ENCODE measurements around the gene TMPRSS5.

DNA sequence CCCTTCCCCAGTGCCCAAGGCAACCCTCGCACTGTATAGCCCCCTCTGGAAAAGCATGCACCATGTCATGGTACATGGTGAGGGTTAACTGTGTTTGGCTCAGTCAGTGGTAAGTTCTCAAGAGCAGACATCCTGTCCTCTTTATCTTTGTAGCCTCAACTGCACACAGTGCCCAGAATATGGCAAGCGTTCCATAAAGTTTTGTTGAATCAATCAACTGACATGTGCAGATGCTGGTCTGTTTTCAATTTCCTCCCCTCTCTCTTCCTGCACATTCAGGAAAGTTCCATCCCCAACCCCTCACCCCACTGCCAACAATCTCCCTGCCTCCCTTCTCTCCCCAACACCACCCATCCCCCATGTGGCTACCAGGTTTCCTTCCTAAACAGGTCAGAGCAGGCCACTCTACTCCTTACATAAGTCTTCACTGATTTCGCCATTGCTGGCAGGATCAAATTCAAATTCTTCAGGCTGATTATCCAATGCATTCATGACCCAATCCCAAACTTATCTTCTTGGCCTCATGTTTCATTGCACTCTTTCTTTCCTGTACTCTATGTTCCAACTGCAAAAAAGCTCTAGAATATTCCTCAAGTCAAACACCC lies 15.5 kb upstream of the TMPRSS5 start:
- TF ChIP-seq GATA2 (IDR thresholded peaks at IDR 0.05; ENCODE audit: low read depth, low read length) (no peak), GATA3 (IDR thresholded peaks at IDR 0.05; ENCODE audit: low read depth, low read length) (no peak)
